PC-9 (cell line): Measurements from ENCODE around the gene CNIH3. TPM values are rescaled to one million over a fixed set of nuclear protein-coding genes. Genes with fewer than 3 reads are reported as not detected.

Experiments
- BruUV-seq: library from RNA; stranded (reverse); fragments of 400-500 nt; replicated peaks from 2 replicates; lab custom pipeline; 2021; lab: Mats Ljungman, UMichigan
- CTCF ChIA-PET: fragments of 300-600 bp; sonication (Branson Sonifier 250); formaldehyde crosslinking; loops from one replicate; lab custom pipeline; 2022; ENCODE audit warnings: antibody characterized with exemption; lab: Charles Lee
- POLR2A ChIA-PET: fragments of 300-600 bp; sonication (Branson Sonifier 250); formaldehyde crosslinking; loops from one replicate; lab custom pipeline; 2022; ENCODE audit warnings: antibody characterized with exemption; ENCODE audit not compliant: unreplicated experiment; lab: Charles Lee
- DNase-seq, 2 experiments: peaks; one replicate each; pipeline versions ENCODE4 v3.0.0 to v3.0.0-alpha.2; 2015 to 2022; ENCODE audit warnings: mixed read lengths in 1 of 2
- H2AFZ ChIP-seq: fragments of 200-600 bp; sonication (generic); 2 replicates; pipeline ENCODE4 v1.8.1; 2017; ENCODE audit warnings: antibody characterized with exemption
- H3F3A ChIP-seq: fragments of 200-600 bp; sonication (generic); 2 replicates; pipeline ENCODE4 v1.8.1; 2017; ENCODE audit warnings: antibody characterized with exemption, mild to moderate bottlenecking, low read depth; ENCODE audit not compliant: insufficient read depth
- H3K27ac ChIP-seq: fragments of 200-600 bp; sonication (generic); 2 replicates; pipeline ENCODE4 v1.6.1; 2016; ENCODE audit warnings: mixed run types
- H3K27me3 ChIP-seq: fragments of 200-600 bp; sonication (generic); 2 replicates; pipeline ENCODE4 v1.6.1; 2016; ENCODE audit warnings: low read depth, mixed run types; ENCODE audit not compliant: insufficient read depth
- H3K36me3 ChIP-seq: fragments of 200-600 bp; sonication (generic); 2 replicates; pipeline ENCODE4 v1.6.1; 2016; ENCODE audit warnings: low read depth, mixed run types
- H3K4me1 ChIP-seq: fragments of 200-600 bp; sonication (generic); replicated peaks from 2 replicates; pipeline ENCODE4 v1.6.1; 2016; ENCODE audit warnings: mixed run types; ENCODE audit not compliant: insufficient read depth
- H3K4me2 ChIP-seq: fragments of 200-600 bp; sonication (generic); 2 replicates; pipeline ENCODE4 v1.6.1; 2017; ENCODE audit warnings: mixed run types
- H3K4me3 ChIP-seq: fragments of 200-600 bp; sonication (generic); 2 replicates; pipeline ENCODE4 v1.6.1; 2016; ENCODE audit warnings: mixed run types
- H3K79me2 ChIP-seq: fragments of 200-600 bp; sonication (generic); 2 replicates; pipeline ENCODE4 v1.6.1; 2017; ENCODE audit warnings: low read depth, mixed run types
- H3K9me2 ChIP-seq: fragments of 200-600 bp; sonication (generic); 2 replicates; pipeline ENCODE4 v1.8.1; 2017; ENCODE audit warnings: mild to moderate bottlenecking; ENCODE audit not compliant: insufficient read depth
- H3K9me3 ChIP-seq: fragments of 200-600 bp; sonication (generic); 2 replicates; pipeline ENCODE4 v1.8.1; 2016; ENCODE audit warnings: low read depth; ENCODE audit not compliant: insufficient read depth
- H4K20me1 ChIP-seq: fragments of 200-600 bp; sonication (generic); 2 replicates; pipeline ENCODE4 v1.8.1; 2017; ENCODE audit not compliant: insufficient read depth
- CTCF ChIP-seq: fragments of 200-600 bp; sonication (generic); conservative IDR thresholded peaks from 2 replicates; pipeline ENCODE4 v1.6.1; 2017; ENCODE audit warnings: mixed run types, antibody characterized with exemption, mild to moderate bottlenecking, moderate library complexity
- EZH2 ChIP-seq: fragments of 200-600 bp; sonication (generic); IDR thresholded peaks from 2 replicates; pipeline ENCODE4 v1.8.0; 2017; ENCODE audit warnings: antibody characterized with exemption, low read depth
- intact Hi-C: fragments of 100-400 bp; cut with micrococcal nuclease; formaldehyde crosslinking; loops from one replicate; pipeline ENCODE4 v1.10.0; 2022; ENCODE audit not compliant: unreplicated experiment
- total RNA-seq: library from RNA; stranded (reverse); gene quantifications from 2 replicates; pipeline ENCODE4 v1.2.3, GENCODE V29; 2021

Gene CNIH3
- total RNA-seq, 1 experiment from 2014 or later = 8.4 TPM

- Histone ChIP-seq H3K27ac (no peak overlapping the region), H2AFZ (no peak overlapping the region), H4K20me1 (no peaks in the 10 kb centered on the region), H3F3A (no peaks in the 10 kb centered on the region), H3K79me2 (no peaks in the 10 kb centered on the region), H3K9me3 (no peaks in the 10 kb centered on the region), H3K4me3 (no peak overlapping the region), H3K4me2 (no peak overlapping the region), H3K36me3 (no peaks in the 10 kb centered on the region), H3K27me3 (no peaks in the 10 kb centered on the region), H3K9me2 (no peaks in the 10 kb centered on the region), H3K4me1 (no peaks in the 10 kb centered on the region)
- no peak for DNase-seq
- BruUV-seq = no TSS peak
- intact Hi-C loops = no loop called here
- TF ChIP-seq CTCF = no peak
- no peak for TF ChIP-seq EZH2
- ChIA-PET CTCF (no interaction called here), POLR2A (no interaction called here)
Observed at GRCh38 chr1:224670506-224670905, 54.4 kb downstream of the CNIH3 start.

GRCh38 chr1:224671076-224671475, 55.0 kb downstream of the CNIH3 start:
- Histone ChIP-seq H4K20me1 (no peaks in the 10 kb centered on the region), H2AFZ (no peak overlapping the region), H3K36me3 (no peaks in the 10 kb centered on the region), H3K9me3 (no peaks in the 10 kb centered on the region), H3K27me3 (no peaks in the 10 kb centered on the region), H3K4me3 (no peak overlapping the region), H3K9me2 (no peaks in the 10 kb centered on the region), H3K79me2 (no peaks in the 10 kb centered on the region), H3K4me1 (no peaks in the 10 kb centered on the region), H3K4me2 (no peak overlapping the region), H3F3A (no peaks in the 10 kb centered on the region), H3K27ac (no peak overlapping the region)
- TF ChIP-seq EZH2 (no peak), CTCF (no peak)
- no peak for DNase-seq
- POLR2A ChIA-PET = no interaction called here
- intact Hi-C loops = no loop called here
- BruUV-seq = no TSS peak
- CTCF ChIA-PET = no interaction called here

GRCh38 chr1:224673141-224673540, 57.0 kb downstream of the CNIH3 start:
- Histone ChIP-seq H3K79me2 (no peaks in the 10 kb centered on the region), H3K36me3 (no peaks in the 10 kb centered on the region), H3F3A (no peaks in the 10 kb centered on the region), H3K27ac (no peak overlapping the region), H2AFZ (no peak overlapping the region), H3K4me2 (no peak overlapping the region), H3K9me3 (no peaks in the 10 kb centered on the region), H3K4me3 (no peak overlapping the region), H4K20me1 (0 out of 2 replicates have a peak, but pooled peaks cover 3% of the 10 kb centered on the region), H3K27me3 (no peaks in the 10 kb centered on the region), H3K9me2 (no peaks in the 10 kb centered on the region), H3K4me1 (no peaks in the 10 kb centered on the region)
- no peak for DNase-seq
- POLR2A ChIA-PET = no interaction called here
- CTCF ChIA-PET = no interaction called here
- no TSS peak for BruUV-seq
- intact Hi-C loops = no loop called here
- TF ChIP-seq CTCF = no peak
- TF ChIP-seq EZH2 = no peak
